GM11168 (cell line): ENCODE results near the gene FBXL12.

Source experiments
- in situ Hi-C: fragments of 300-500 bp; cut with MboI; formaldehyde crosslinking; loops from one replicate; pipeline ENCODE4 v1.12.0; 2022; ENCODE audit warnings: low sequenced_read_pairs; ENCODE audit not compliant: unreplicated experiment

FBXL12 gene

GRCh38 chr19:9796113-9796773, 22.6 kb downstream of the FBXL12 start:
- in situ Hi-C loops = loop anchor here (5.0 to 25.0 kb wide), 3 partner anchors 169 to 659 kb away; partner anchors contain the start of genes OR7G3, ZNF317, ZNF559 and ZNF699

GRCh38 chr19:9793071-9793591, 25.7 kb downstream of the FBXL12 start:
- in situ Hi-C loops = loop anchor here (25.0 kb wide), 2 partner anchors 481 to 656 kb away; partner anchors contain the start of genes OR7G3, ZNF317, ZNF559 and ZNF699

GRCh38 chr19:9792206-9793070, 26.4 kb downstream of the FBXL12 start:
- in situ Hi-C loops = loop anchor here (25.0 kb wide), 2 partner anchors 480 to 655 kb away; partner anchors contain the start of genes OR7G3, ZNF317, ZNF559 and ZNF699

GRCh38 chr19:9791552-9792205, 27.2 kb downstream of the FBXL12 start:
- in situ Hi-C loops = loop anchor here (25.0 kb wide), 2 partner anchors 479 to 654 kb away; partner anchors contain the start of genes OR7G3, ZNF317, ZNF559 and ZNF699

- in situ Hi-C loops = loop anchor here (25.0 kb wide), 2 partner anchors 479 to 654 kb away; partner anchors contain the start of genes OR7G3, ZNF317, ZNF559 and ZNF699
Observed at GRCh38 chr19:9791073-9791367, 27.9 kb downstream of the FBXL12 start.

GRCh38 chr19:9789579-9789978, 29.3 kb downstream of the FBXL12 start:
- in situ Hi-C loops = loop anchor here (25.0 kb wide), 2 partner anchors 477 to 652 kb away; partner anchors contain the start of genes OR7G3, ZNF317, ZNF559 and ZNF699

- in situ Hi-C loops = loop anchor here (25.0 kb wide), 2 partner anchors 477 to 652 kb away; partner anchors contain the start of genes OR7G3, ZNF317, ZNF559 and ZNF699
Observed at GRCh38 chr19:9789066-9789465, 29.8 kb downstream of the FBXL12 start.

- in situ Hi-C loops = loop anchor here (25.0 kb wide), 2 partner anchors 476 to 651 kb away; partner anchors contain the start of genes OR7G3, ZNF317, ZNF559 and ZNF699
Observed at GRCh38 chr19:9788604-9789003, 30.3 kb downstream of the FBXL12 start.

- in situ Hi-C loops = loop anchor here (25.0 kb wide), 2 partner anchors 475 to 650 kb away; partner anchors contain the start of genes OR7G3, ZNF317, ZNF559 and ZNF699
Observed at GRCh38 chr19:9786819-9787218, 32.1 kb downstream of the FBXL12 start.

- in situ Hi-C loops = loop anchor here (25.0 kb wide), 2 partner anchors 474 to 649 kb away; partner anchors contain the start of genes OR7G3, ZNF317, ZNF559 and ZNF699
Observed at GRCh38 chr19:9786342-9786741, 32.5 kb downstream of the FBXL12 start.

GRCh38 chr19:9785367-9786331, 33.2 kb downstream of the FBXL12 start:
- in situ Hi-C loops = loop anchor here (25.0 kb wide), 2 partner anchors 473 to 648 kb away; partner anchors contain the start of genes OR7G3, ZNF317, ZNF559 and ZNF699

GRCh38 chr19:9784163-9784496, 34.7 kb downstream of the FBXL12 start:
- in situ Hi-C loops = loop anchor here (25.0 kb wide), 2 partner anchors 472 to 647 kb away; partner anchors contain the start of genes OR7G3, ZNF317, ZNF559 and ZNF699

GRCh38 chr19:9782338-9782737, 36.5 kb downstream of the FBXL12 start:
- in situ Hi-C loops = loop anchor here (25.0 kb wide), 2 partner anchors 470 to 645 kb away; partner anchors contain the start of genes OR7G3, ZNF317, ZNF559 and ZNF699

- in situ Hi-C loops = loop anchor here (10.0 kb wide), 1 partner anchor 144 kb away; the partner anchor contains the start of gene ZNF561
Observed at GRCh38 chr19:9768175-9769112, 50.4 kb downstream of the FBXL12 start, which contains the start of gene ZNF846. ZNF846 (minus strand) TSS chr19:9768738; CDS start chr19:9764950, 3,788 bp downstream.
